ENCODE data around the gene LCN6.

The LCN6 gene

DNA sequence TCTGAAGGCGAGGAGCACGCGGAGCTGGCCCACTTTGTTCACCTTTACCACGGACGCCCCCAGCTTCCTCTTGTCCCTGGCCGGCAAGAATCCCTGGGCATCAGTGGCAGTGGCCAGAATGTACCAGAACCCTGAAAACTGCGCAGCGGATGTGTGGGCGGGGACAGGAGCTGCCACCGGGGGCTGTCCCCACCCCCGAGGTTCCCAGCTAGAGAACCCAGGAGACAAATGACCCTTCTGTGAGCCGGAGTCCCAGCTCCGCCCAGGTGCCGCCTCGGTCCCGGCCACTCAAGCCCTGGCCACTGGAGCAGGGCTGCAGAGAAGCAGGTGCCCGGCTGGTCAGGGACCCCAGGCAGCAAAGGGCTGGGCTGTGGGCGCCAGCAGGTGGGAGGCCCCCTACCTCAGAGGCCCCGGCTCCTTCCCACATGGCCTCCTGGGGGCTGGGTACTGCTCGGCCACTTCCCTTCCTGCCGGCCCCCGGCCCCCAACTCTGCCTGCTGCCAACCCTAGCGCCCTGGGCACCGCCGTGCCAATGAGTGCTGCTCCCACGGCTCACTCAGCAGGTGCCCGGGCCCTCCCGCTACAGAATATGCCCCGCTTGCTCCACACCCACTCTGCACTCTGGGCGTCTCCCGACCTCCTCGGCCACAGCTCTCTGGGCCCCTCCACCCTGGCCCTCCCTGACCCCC lies 6.3 kb downstream of the LCN6 start:
- FAIRE-seq = no peak

DNA sequence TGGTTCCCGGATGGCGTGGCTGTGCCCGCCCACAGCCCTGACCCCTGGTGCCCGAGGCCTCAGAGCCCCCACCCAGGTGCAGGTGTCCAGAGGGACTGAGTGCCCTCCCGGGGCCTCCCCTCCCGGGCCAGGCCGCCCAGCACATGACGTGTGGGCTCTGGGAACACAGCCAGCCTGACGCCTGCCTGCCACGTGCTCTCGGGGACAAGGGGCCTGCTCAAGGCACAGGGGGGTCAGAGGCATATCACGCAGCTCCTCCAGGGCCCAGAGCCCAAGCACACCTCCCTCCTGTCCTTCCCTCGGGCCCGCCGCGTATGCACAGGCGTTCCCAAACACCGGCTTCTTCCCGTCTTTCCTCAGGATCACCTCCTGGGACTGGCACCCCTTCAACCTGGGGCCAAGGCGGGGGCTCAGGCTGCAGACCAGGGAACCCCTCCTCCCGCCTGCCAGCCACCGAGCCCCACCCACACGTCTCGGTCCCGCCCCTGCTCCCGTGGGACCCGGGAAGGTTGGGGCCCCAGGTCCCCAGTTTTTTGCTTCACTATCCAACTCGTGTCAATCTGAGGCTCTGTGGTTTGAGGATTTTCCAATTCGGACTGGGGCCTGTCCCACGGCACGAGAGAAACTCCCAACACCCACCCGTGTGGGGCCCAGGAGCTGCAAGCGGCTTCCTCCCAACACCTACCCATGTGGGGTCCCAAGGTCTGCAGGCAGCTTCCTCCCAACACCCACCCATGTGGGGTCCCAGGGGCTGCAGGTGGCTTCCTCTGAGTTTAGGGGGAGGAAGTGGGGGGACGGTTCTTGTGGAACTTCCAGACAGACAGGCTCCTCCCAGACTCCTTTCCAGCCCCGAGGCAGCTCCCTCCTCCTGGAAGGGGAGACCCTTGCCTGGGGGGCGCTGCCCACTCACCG lies 7.1 kb downstream of the LCN6 start:
- FAIRE-seq = no peak

DNA sequence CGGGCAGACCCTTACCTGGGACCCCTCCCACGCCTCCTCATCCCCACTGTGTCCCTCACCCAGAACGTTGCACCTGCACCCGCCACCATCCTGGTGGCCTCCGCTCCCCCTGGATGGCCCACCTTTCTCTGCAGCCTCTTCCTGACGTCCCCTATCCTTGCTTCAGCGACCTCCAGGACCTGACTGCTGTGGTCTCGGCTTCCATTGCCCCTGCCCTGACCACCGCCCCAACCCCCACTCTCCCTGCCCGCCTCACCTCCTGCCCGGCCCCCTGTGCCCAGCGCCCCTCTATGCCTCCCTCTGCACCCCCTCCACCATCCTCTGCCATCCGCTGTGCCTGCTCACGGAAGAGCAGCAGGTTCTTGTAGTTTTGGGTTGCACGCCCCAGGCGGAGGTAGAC lies 7.8 kb downstream of the LCN6 start:
- no peak for FAIRE-seq

DNA sequence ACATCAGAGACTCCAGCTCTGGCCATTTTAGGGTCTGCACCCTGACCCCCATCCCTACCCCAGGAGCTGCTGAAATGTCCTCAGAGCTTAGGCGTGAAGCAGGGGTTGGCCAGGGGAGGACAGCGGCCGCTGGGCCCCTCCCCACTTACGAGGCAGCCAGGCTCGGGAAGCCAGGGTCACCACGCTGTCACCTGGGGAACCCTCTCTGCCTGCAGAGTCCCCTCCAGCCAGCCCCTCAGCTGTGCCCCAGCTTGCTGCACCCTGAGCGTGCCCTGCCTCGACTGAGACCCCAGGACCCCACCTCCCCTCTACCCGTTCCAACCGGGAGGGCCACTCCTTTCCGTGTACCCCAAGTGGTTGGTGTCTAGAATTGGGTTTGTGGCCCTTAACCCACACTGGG lies 8.3 kb downstream of the LCN6 start:
- FAIRE-seq = no peak

DNA sequence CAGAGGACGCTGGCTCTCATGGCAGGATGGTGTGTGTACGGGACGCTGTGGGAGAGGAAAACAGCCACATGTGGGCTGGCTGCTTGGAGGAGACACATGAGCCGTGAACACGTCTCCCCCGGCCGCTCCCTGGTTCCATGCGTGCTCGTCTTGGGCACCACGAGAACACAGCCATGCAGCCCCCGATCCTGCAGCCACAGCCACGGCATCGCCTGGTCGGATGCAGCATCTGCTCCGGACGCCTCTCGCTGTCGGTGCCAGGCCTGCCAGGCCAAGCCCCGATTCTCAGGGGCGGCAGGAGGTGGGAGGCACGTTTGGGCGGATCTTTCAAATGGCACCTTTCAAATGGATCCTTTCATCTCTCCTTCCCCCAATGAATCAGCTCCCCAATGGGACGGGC lies 8.8 kb downstream of the LCN6 start:
- FAIRE-seq = no peak

DNA sequence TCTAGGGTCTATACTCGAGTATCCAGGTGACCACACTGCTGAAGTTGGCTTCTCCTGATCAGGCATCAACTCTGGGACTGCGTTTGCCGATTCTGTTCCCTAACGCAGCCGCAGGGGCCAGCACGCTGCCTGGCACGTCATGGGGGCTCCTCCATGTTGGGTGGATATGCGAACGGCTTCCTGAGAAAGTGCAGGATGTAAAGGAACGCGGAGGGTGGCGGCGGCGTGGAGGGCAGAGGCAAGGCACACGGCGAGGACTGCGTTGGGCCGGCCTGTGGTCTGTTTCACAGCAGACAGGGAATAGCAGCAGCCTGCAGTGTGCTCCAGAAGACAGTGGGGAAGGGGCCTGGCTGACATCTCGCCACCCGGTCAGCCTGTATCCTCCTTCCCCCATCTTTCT lies 9.4 kb downstream of the LCN6 start:
- FAIRE-seq = no peak

DNA sequence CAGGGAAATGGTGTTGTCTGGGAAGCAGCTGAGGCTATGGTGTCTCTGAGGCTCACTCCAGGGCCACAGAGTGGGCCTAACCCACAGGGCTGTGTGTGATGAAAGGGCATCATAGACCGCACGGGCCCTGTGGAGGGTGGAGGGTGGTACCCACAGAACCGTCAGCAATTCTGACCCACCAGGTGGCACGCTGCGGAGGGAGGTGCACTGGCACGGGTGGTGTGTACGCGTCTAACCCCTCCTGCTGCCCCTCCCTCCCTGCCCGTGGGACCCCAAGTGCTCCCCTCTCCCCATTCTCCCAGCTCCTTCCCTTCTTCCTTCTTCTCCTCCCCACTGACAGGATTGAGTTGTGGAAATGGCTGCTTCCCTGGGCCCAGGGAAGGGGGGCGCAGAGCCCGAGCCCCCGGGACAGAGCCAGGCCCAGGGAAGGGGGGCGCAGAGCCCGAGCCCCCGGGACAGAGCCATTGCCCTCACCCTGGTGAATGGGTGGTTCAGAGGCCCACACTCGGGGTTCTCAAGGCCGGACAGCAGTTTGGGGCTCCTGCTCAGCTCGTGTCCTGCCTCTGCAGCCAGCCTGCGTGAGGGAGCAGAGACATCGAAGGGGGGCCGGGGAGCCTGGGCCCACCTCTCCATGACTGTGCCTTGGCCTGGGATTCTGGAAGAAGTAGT lies 12.4 kb downstream of the LCN6 start:
- no peak for FAIRE-seq

DNA sequence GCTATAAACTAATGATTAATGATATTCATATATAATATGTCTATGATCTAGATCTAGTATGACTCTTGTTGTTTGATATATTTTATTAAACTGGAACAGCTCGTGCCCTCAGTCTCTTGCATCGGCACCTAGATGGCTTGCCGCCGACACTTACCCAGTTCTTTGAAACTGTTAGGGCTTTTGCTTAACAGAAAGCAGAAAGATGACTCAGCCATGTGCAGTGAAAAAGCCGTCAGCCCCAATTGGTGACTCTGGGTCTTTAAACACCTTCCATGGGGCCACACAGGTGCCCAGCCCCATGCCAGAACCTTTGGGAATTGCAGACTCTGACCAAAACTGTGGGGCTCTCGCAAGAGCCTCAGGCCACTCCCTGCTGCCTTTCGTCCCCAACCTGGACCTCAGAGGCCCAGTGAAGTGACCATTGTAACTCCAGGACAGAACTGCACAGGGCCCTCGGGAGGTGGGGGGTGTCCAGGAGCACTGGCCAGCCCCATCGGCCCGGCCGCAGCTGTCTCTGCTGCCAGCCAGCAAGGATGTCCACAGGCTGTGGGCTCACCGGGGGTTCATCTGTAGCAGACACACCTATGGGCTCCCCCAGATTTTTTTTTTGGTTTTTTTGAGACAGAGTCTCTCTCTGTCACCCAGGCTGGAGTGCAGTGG lies 13.4 kb downstream of the LCN6 start:
- FAIRE-seq = no peak

DNA sequence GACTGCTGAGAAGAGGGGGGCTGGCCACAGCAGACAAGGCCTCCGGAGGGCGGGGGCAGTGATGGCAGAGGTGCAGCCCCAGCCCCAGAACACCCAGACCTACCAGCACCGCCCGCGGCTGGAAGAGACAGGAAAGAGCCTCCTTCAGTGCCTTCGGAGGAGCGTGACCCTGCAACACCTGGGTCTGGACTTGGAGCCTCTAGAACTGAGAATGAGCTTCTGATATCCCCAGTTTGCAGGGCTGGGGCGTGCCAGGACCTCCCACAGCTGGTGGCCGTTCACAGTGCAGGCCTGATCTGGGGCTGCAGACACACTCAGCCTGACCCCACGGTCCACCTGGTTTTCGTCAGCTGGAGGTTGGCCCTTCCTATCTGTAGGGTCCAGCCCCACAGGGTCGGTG lies 14.7 kb downstream of the LCN6 start:
- no peak for FAIRE-seq

DNA sequence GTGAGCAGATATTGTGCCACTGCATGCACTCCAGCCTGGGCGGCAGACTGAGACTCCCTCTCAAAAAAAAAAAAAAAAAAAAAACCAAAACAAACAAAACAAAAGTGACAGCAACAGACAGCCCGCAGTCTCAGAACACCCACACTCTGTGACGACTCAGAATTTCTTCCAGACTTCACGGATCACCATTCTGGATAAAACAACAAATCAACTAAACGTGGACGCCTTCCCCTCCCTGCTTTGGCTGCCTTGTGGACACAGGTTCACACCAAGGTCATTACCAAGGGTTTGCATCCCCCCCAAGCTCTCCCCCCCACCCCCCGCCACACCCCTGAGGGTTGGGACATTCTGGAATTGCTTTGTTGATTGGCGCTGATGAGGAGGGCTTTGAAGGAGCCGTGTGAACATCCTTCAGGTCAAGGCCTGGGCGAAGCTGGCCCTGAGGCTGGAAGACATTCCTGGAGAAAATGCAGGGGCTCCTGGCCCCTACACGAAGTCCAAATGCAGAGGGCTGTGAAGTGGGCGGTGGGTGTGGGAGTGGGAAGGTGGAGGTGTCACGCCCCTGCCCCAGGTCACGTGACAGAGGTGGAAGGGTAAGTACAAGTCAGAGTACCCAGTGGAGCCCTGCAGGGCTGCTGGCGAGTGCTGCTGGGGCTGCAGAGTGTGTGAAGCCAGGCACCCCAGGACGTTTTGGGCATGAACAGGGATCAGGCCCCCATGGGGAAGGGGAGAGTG lies 15.7 kb downstream of the LCN6 start:
- FAIRE-seq = no peak

DNA sequence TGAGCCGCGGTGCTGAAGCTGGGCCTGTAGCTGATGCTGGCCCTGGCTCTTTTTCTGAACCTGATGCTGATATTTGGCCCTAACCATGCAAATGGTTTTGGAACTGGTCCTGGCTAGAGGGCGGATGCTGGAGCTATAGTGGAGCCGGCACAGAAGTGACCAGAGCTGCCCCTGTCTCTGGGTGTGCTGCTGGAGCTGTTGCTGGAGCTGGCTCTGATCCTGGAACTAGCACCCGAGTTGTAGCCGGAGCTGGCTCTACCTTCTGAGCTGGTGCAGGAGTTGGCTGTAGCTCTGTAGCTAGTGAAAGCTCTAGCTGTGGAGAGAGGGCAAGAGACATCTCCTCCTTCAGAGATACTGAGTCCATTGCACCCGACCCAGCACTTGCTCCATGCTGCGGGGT lies 18.4 kb downstream of the LCN6 start:
- no peak for FAIRE-seq

DNA sequence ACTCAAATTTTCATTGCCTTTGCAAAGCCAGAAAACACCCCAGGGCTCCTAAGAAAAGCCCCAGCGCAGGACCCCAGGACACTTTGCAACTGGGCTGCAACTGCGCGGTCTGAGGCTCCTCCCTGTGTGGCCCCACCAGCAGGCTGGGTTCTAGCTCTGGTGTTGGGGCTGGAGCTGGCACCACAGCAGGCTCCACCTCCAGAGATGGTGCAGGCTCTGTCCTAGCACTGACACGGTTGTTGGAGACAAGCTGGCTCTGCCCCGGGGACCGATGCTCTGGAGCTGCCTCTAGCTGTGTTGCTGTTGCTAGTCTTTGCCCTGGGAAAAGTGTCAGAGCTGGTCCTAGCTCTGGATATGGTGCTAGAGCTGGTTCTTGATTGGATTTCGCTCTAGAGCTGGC lies 19.2 kb downstream of the LCN6 start:
- FAIRE-seq = no peak

DNA sequence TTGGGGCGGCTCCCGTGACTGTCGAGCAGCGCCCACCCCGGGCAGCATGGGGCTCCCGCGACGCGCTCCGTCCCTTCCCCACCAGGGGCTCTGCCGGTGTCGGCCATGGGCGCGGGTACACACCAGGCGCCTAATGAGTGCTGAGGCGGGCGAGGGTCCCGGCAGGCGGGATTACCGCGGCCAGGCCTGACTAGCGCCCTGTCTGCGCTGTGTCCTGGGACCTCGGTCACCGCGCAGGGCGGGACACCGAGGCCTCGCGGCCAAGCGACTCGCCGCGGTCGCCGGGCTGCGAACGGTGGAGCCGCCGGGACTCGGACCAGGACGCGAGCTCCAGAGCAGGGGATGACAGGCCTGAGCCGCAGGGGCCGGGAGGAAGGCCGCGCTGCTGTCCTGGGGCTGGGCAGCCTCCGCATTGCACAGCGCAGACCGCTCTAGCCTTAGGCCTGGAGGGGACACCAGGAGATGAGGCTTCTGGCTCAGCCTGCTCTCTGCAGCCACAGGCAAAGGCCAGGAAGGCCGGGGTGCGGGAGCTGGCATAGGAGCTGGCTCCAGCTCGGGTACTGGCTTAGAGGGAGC lies 19.7 kb downstream of the LCN6 start:
- no peak for FAIRE-seq

DNA sequence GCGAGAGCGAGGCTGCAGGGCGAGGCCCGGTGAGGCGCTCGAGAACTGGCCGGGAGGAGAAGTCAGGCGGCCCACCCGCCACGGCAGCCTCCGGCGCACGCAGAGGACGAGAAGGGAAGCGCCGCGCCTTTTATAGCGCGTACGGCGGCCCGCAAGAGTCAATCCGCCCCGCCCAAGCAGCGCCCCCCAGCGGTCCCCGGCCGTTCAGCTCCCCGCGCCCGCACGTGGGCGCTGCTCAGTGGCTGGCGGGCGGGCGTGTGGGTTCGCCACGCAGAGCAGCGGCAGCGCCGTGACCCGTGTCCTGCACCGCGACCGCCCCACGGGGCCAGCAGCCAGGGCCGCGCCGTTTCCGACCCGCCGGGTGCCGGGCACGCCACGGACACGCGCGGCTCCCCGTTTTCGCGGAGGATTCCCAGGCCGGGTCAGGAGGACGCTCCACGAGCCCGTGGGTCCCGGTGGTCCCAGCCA lies 20.2 kb downstream of the LCN6 start:
- no peak for FAIRE-seq

DNA sequence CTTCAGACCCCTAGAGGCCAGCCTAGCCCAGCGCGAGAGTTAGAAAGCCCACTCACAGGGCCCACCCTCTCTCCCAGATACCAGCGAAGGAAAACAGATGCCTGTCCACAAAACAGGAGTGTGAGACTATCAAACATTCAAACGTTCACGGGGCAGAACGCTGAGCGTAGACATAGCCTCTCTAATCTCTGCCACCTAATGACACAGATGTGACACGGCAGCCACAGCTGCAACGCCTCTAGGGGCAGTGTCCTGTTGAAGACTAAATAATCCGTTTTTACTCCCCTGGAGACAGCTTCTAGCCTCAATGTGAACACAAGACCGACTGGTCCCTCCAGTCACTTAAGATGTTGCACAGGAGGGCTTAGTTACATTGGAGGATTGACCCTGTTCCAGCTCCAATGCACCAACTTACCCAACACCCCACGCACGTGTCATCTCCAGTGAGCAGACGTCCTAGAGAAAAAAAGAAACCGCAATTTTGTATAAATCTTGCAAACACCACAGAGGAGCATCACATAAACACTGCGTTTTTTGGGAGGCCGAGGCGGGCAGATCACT lies 21.6 kb downstream of the LCN6 start:
- FAIRE-seq = no peak

DNA sequence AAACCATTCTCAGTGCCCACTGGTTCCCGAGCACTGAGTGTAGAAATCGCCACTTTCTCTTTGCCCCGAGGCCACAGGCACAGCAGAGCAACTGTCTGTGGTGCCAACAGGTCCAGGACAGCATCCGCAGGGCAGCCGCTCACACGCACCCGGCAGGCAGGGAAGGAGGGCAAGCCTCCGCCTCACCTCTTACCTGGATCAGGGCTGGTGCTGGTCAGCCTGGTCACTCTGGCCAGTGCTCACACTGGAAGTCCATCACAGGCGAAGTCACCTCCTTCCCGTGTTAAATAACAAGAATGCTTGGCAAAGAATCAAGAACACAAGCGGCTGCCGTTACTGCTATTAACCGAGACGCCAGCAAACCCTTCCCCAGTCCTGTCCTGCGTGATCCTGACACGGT lies 22.2 kb downstream of the LCN6 start:
- no peak for FAIRE-seq

DNA sequence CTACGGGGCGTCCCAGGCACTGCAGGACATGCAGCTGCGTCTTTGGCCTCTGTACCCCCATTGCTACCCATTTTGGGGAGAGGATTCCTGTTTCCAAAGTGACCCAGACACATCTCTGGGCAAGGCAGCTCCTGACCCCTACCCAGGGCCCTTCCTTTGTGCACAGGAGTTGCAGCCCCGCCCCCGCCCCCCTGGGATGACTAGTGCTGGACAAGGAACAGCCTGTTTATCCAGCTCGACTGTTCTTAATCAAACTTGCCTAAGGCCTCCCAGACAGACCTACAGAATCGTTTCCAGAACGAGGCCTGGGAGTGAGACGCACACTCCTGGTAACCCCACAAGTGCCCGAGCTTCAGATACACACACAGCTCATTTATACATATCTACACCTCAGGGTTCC lies 22.7 kb downstream of the LCN6 start:
- no peak for FAIRE-seq

DNA sequence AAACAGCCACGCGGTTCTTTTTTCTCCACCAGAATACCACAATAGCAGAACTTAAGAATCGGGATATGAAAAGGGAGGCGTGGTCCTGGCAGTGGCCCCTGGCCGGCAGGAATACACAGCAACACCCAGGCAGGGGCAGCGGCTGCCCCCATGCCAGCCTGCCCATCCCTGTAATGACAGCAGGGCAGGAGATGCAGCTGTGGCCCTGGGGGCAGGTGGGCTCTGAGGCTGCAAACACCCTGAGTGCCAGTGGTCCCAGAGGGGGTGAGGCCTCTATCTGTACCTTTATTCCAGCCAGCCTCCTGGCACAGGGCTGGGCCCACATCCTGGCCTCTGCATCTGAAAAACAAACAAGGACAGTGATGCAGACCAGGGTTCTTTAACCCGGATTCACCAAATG lies 23.6 kb downstream of the LCN6 start:
- no peak for FAIRE-seq

DNA sequence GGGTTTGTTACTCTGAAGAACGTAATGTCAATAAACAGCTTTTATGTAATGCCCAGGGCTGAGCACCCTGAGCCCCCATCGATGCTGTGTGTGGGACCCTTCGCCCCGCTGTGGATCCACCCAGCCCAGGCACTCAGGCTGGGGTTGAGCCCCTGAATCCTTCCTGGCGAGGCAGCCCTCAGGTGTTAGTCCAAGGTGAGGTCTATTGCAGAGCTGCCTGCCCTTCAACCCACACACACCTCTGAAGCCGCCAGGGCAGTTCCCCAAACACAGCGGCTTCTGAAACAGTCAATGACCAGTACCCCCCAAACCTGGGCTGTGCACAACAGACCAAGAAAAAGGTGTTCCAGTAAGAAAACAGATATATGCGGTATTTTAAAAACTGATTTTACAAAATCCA lies 24.3 kb downstream of the LCN6 start:
- no peak for FAIRE-seq

DNA sequence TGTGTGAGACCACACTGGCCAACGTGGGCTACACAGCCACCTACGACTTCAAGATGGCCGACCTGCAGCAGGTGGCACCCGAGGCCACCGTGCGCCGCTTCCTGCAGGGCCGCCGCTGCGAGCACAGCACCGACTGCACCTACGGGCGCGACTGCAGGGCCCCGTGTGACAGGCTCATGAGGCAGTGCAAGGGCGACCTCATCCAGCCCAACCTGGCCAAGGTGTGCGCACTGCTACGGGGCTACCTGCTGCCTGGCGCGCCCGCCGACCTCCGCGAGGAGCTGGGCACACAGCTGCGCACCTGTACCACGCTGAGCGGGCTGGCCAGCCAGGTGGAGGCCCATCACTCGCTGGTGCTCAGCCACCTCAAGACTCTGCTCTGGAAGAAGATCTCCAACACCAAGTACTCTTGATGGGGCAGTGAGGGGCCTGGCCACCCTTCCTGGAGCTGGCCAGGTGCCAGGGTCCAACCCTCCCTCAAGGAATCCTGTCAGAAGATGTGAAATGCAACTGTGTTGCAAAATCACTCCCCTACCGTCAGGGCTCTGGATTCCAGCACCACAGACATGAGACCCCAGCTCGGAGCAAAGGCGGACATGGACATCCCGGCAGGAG lies 24.9 kb downstream of the LCN6 start:
- FAIRE-seq = no peak

DNA sequence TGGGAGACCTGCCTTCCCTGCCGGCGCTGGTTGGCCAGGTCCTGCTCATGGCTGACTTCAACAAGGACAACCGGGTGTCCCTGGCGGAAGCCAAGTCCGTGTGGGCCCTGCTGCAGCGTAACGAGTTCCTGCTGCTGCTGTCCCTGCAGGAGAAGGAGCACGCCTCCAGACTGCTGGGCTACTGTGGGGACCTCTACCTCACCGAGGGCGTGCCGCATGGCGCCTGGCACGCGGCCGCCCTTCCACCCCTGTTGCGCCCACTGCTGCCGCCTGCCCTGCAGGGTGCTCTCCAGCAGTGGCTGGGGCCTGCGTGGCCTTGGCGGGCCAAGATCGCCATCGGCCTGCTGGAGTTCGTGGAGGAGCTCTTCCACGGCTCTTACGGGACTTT lies 25.4 kb downstream of the LCN6 start:
- no peak for FAIRE-seq
